Right atrium auricular region (tissue), 2 donors: ENCODE measurements around the gene HSFX2. TPM values are rescaled to one million over a fixed set of nuclear protein-coding genes. Genes with fewer than 3 reads are reported as not detected.
"Not testable (repeated sequence)": the region's sequence is repeated elsewhere in the genome, so short reads cannot be mapped to it uniquely, and the experiment has no call there.

ENCODE experiments used
- DNase-seq: peaks from one replicate; pipeline ENCODE4 v3.0.0-alpha.2; 2019; ENCODE audit warnings: low spot score
- H3K27ac ChIP-seq, 2 donors: fragments of 200-600 bp; sonication (generic); 1 replicate in 1 of 2; 2 replicates in 1 of 2; pipeline ENCODE4 v1.5.1; 2016 to 2019
- H3K27me3 ChIP-seq, 2 donors: fragments of 200-600 bp; sonication (generic); one replicate each; pipeline versions ENCODE4 v1.5.1 to v1.6.0; 2017 to 2019
- H3K36me3 ChIP-seq: fragments of 200-600 bp; sonication (generic); one replicate; pipeline ENCODE4 v1.5.1; 2016
- H3K4me1 ChIP-seq, 2 donors: fragments of 200-600 bp; sonication (generic); one replicate each; pipeline versions ENCODE4 v1.5.1 to v1.6.0; 2017 to 2019
- H3K4me3 ChIP-seq, 2 donors: fragments of 200-600 bp; sonication (generic); 1 replicate in 1 of 2; 2 replicates in 1 of 2; pipeline ENCODE4 v1.5.1; 2017 to 2019; ENCODE audit warnings: mild to moderate bottlenecking in 1 of 2, moderate library complexity in 1 of 2
- H3K9me3 ChIP-seq, 2 donors: fragments of 200-600 bp; sonication (generic); one replicate each; pipeline ENCODE4 v1.5.1; 2019
- CTCF ChIP-seq, 2 donors: fragments of 200-600 bp; sonication (generic); IDR thresholded peaks; one replicate each; pipeline ENCODE4 v1.5.1; 2019; ENCODE audit warnings: antibody characterized with exemption in 2 of 2
- total RNA-seq, 2 donors: library from RNA; depleted of rRNA; stranded (reverse); fragments of >200 nt; gene quantifications; one replicate each; pipeline ENCODE4 v1.1.0, GENCODE V29; 2016

Gene HSFX2
- total RNA-seq, 2 donors from 2014 or later = 0.79 TPM; not detected in 1

- not testable (repeated sequence) for H3K4me3 ChIP-seq, H3K36me3 ChIP-seq, H3K4me1 ChIP-seq, H3K9me3 ChIP-seq, H3K27me3 ChIP-seq, DNase-seq, H3K27ac ChIP-seq
Measured at GRCh38 chrX:149590993-149591392, 4.1 kb downstream of the HSFX2 start.

GRCh38 chrX:149587359-149587758 is 7.8 kb downstream of the HSFX2 start, which contains the start of gene MAGEA9B:
TSS of gene MAGEA9B (minus strand) at chrX:149587459. CDS start at chrX:149583179, 4,280 bp downstream.
- H3K27me3 ChIP-seq, DNase-seq, H3K4me1 ChIP-seq, H3K27ac ChIP-seq, H3K36me3 ChIP-seq, H3K9me3 ChIP-seq, H3K4me3 ChIP-seq: not testable (repeated sequence)

GRCh38 chrX:149585631-149586030 is 9.5 kb downstream of the HSFX2 start:
- not testable (repeated sequence) for H3K27me3 ChIP-seq, H3K9me3 ChIP-seq, DNase-seq, H3K4me1 ChIP-seq, H3K27ac ChIP-seq, H3K36me3 ChIP-seq, H3K4me3 ChIP-seq

- not testable (repeated sequence) for H3K4me1 ChIP-seq, H3K9me3 ChIP-seq, H3K27me3 ChIP-seq, H3K27ac ChIP-seq, H3K36me3 ChIP-seq, DNase-seq, H3K4me3 ChIP-seq
Measured at GRCh38 chrX:149573456-149573855, 21.7 kb downstream of the HSFX2 start.

- no peaks in the 10 kb centered on the region for H3K27me3 ChIP-seq
- no peaks in the 10 kb centered on the region for H3K9me3 ChIP-seq
- H3K36me3 ChIP-seq = no peaks in the 10 kb centered on the region
- H3K27ac ChIP-seq = no peak overlapping the region
- no peak overlapping the region for H3K4me3 ChIP-seq
- no peak for TF ChIP-seq CTCF (IDR thresholded peaks at IDR 0.05)
- no peaks in the 10 kb centered on the region for H3K4me1 ChIP-seq
- no peak for DNase-seq
Measured at GRCh38 chrX:149572743-149573142, 22.4 kb downstream of the HSFX2 start.

- Histone ChIP-seq H3K4me1 (no peaks in the 10 kb centered on the region), H3K27me3 (no peaks in the 10 kb centered on the region), H3K4me3 (no peak overlapping the region), H3K27ac (no peak overlapping the region), H3K9me3 (no peaks in the 10 kb centered on the region), H3K36me3 (no peaks in the 10 kb centered on the region)
- DNase-seq = no peak
- TF ChIP-seq CTCF (IDR thresholded peaks at IDR 0.05) = no peak
Measured at GRCh38 chrX:149571770-149572169, 23.3 kb downstream of the HSFX2 start.

GRCh38 chrX:149570668-149571067 is 24.4 kb downstream of the HSFX2 start:
- H3K36me3 ChIP-seq = no peaks in the 10 kb centered on the region
- no peak for DNase-seq

More at GRCh38 chrX:149570668-149571067, 24.4 kb downstream of the HSFX2 start:
- no peaks in the 10 kb centered on the region for H3K27me3 ChIP-seq
- H3K9me3 ChIP-seq = no peaks in the 10 kb centered on the region
- H3K27ac ChIP-seq = no peak overlapping the region
- no peak overlapping the region for H3K4me3 ChIP-seq
- H3K4me1 ChIP-seq = no peaks in the 10 kb centered on the region
- no peak for TF ChIP-seq CTCF (IDR thresholded peaks at IDR 0.05)
